Large intestine (tissue), 3 donors: ENCODE data around the gene DDX39A. TPM values are rescaled to one million over a fixed set of nuclear protein-coding genes. Genes with fewer than 3 reads are reported as not detected.
"Not testable (repeated sequence)": the region's sequence is repeated elsewhere in the genome, so short reads cannot be mapped to it uniquely, and the experiment has no call there.

Experiments
- DNase-seq, 2 donors: peaks; one replicate each; pipeline versions ENCODE4 v3.0.0 to v3.0.0-alpha.2; 2013
- H3K27ac ChIP-seq: one replicate; pipeline ENCODE4 v1.5.1; 2013; ENCODE audit warnings: low read length
- H3K27me3 ChIP-seq: 2 replicates; pipeline ENCODE4 v1.6.1; 2013; ENCODE audit warnings: low read length; ENCODE audit not compliant: control insufficient read depth, insufficient read depth
- H3K36me3 ChIP-seq: 2 replicates; pipeline ENCODE4 v1.6.1; 2013; ENCODE audit warnings: low read length; ENCODE audit not compliant: control insufficient read depth, insufficient read depth
- H3K4me1 ChIP-seq: one replicate; pipeline ENCODE4 v1.6.1; 2013; ENCODE audit warnings: low read length; ENCODE audit not compliant: control insufficient read depth, insufficient read depth
- H3K4me3 ChIP-seq: one replicate; pipeline ENCODE4 v1.5.1; 2013; ENCODE audit warnings: low read length
- H3K9me3 ChIP-seq: one replicate; pipeline ENCODE4 v1.6.1; 2013; ENCODE audit warnings: mild to moderate bottlenecking, low read depth, low read length, moderate library complexity; ENCODE audit not compliant: control insufficient read depth
- WGBS: methylation state at CpG from one replicate; pipeline ENCODE4 v1.1.5; 2013; ENCODE audit warnings: low lambda C conversion rate; ENCODE audit not compliant: insufficient coverage; 5-methylcytosine and 5-hydroxymethylcytosine counted together
- polyA plus RNA-seq: library from polyadenylated mRNA; unstranded; fragments of 120-200 nt; gene quantifications from one replicate; pipeline ENCODE4 v1.2.1, GENCODE V29; 2013

Gene DDX39A
- polyA plus RNA-seq, 1 donor: 69.2 TPM

- no CpG with 5 or more reads among the region's 9 CpGs for WGBS
- H3K36me3 ChIP-seq, H3K4me3 ChIP-seq, H3K9me3 ChIP-seq, H3K27me3 ChIP-seq, H3K27ac ChIP-seq, DNase-seq: not testable (repeated sequence)
- peaks cover 16% of the 10 kb centered on the region for H3K4me1 ChIP-seq
These were observed 44.8 kb downstream of the DDX39A start for GRCh38 chr19:14374313-14374712.

GRCh38 chr19:14372384-14373077, 46.6 kb downstream of the DDX39A start:
- not testable (repeated sequence) for H3K27me3 ChIP-seq, H3K27ac ChIP-seq, H3K4me3 ChIP-seq, H3K9me3 ChIP-seq, H3K36me3 ChIP-seq, DNase-seq
- peaks cover 12% of the 10 kb centered on the region for H3K4me1 ChIP-seq
- WGBS: 68% methylated on average over 4 of the region's 8 CpGs

DNA sequence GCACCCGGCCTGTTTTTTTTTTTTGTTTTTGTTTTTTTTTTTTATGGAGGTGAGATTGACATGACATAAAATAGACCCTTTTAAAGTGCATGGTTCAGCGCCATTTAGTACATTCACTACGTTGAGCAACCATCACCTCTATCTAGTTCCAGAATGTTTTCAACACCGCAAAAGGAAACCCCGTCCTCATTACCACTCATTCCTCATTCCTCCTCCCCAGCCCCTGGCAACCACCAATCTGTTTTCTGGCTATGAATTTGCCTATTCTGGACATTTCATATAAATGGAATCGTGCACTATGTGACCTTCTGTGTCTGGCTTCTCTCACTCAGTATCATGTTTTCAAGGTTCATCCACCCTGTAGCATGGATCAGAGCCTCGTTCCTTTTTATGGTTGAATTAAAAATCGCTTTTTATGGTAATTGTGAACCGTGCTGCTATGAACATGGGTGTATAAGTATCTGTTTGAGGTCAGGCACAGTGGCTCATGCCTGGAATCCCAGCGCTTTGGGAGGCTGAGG, 47.8 kb downstream of the DDX39A start:
- Histone ChIP-seq H3K4me1 (peaks cover 13% of the 10 kb centered on the region), H3K36me3 (no peaks in the 10 kb centered on the region), H3K9me3 (no peaks in the 10 kb centered on the region), H3K27ac (no peak overlapping the region), H3K4me3 (no peak overlapping the region), H3K27me3 (no peaks in the 10 kb centered on the region)
- WGBS: 96% methylated on average over 4 of the region's 10 CpGs
- no peak for DNase-seq

GRCh38 chr19:14370940-14371280, 48.2 kb downstream of the DDX39A start:
- no peaks in the 10 kb centered on the region for H3K36me3 ChIP-seq
- peaks cover 11% of the 10 kb centered on the region for H3K4me1 ChIP-seq
- WGBS: 94% methylated on average over 2 of the region's 4 CpGs
- no peaks in the 10 kb centered on the region for H3K9me3 ChIP-seq
- no peak overlapping the region for H3K27ac ChIP-seq
- no peaks in the 10 kb centered on the region for H3K27me3 ChIP-seq
- no peak for DNase-seq
- H3K4me3 ChIP-seq: no peak overlapping the region

DNA sequence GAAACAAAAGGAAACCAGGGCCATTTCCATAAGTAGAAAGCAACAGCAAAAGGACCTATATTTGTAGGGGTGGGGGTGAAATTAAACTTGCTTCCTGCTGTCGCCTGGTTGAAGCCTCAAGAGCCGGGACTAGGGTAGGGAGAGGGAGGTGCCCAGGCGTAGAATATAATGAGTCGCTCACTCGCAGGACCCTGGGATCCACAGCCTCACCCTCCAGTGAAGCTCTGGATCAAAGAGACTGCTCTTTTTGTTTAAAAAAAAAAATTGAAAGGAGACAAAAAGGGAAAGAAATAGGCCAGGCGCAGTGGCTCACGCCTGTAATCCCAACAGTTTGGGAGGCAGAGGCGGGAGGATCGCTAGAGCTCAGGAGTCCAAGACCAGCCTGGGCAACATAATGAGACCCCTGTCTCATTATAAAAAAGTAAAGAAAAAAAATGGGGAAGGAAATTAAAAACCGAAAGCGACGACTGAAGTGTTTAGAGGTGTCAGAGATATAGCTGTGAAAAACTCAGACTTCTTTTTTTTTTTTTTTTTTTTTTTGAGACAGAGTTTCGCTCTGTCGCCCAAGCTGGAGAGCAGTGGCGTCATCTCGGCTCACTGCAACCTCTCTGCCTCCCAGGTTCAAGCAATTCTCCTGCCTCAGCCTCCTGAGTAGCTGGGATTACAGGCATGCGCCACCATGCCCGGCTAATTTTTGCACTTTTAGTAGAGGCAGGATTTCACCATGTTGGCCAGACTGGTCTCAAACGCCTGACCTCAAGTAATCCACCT, 48.8 kb downstream of the DDX39A start:
- H3K36me3 ChIP-seq: no peaks in the 10 kb centered on the region
- peak overlapping the region; percentile 12 for H3K27ac ChIP-seq
- no peak for DNase-seq
- no peak overlapping the region for H3K4me3 ChIP-seq
- H3K4me1 ChIP-seq: peaks cover 7% of the 10 kb centered on the region
- 83% methylated on average over 6 of the region's 19 CpGs for WGBS
- H3K9me3 ChIP-seq: no peaks in the 10 kb centered on the region
- H3K27me3 ChIP-seq: no peaks in the 10 kb centered on the region

DNA sequence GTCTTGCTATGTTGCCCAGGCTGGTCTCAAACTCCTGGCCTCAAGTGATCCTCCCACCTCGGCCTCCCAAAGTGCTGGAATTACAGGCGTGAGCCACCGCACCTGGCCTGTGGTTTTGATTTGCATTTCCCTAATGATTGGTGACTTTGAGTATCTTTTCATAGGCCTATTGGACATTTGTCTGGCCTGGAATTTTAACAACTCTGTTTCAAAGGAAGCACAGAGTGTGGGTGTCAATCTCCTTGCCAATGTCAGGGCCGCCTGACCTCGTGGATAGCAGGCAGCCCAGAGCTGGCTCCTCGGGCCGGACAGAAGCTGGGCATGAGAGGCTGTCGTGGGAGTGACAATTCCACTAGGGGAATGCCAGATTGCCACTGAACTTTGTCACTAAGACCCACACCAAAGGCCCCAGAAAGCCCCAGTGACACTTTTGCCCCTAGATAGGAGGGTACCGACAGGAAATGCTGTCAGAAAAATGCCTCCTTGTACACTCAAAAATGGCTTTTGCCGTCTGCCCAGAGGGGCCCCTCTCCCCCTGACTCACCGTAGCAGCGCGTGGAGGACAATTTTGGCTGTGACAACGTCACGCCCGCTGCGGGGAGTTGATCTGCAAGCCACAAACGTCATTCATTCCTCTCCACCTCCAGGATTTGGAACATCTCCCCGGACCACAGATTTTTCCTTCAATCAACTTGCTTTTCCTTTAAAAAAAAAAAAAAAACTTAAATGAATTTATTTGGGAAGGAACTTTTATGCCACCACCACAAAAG, 49.6 kb downstream of the DDX39A start:
- DNase-seq: peak in 1 of 2 donors; percentile 50
- H3K9me3 ChIP-seq: no peaks in the 10 kb centered on the region
- no peak overlapping the region for H3K4me3 ChIP-seq
- no peaks in the 10 kb centered on the region for H3K27me3 ChIP-seq
- WGBS: 40% methylated on average over 1 of the region's 19 CpGs
- no peaks in the 10 kb centered on the region for H3K36me3 ChIP-seq
- peaks cover 7% of the 10 kb centered on the region for H3K4me1 ChIP-seq
- H3K27ac ChIP-seq: peak overlapping the region; percentile 12

DNA sequence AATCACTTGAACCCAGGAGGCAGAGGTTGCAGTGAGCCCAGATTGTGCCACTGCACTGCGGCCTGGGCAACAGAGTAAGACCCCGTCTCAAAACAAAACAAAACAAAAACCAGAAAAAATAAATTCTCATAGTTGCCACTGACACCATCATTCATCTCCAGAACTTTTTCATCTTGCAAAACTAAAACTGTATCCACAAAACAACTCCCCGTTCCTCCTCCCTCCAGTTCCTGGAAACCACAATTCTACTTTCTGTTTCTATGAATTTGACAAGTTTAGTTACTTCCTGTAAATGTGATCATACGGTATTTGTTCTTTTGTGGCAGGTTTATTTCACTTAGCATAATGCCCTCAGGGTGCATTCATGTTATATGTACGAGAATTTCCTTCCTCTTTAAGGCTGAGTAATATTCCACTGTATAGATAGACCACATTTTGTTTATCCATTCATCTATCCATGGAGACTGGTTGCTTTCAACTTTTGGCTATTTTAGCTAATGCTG, 51.1 kb downstream of the DDX39A start:
- no peaks in the 10 kb centered on the region for H3K27me3 ChIP-seq
- DNase-seq: no peak
- no peaks in the 10 kb centered on the region for H3K36me3 ChIP-seq
- no peaks in the 10 kb centered on the region for H3K9me3 ChIP-seq
- H3K4me1 ChIP-seq: peaks cover 13% of the 10 kb centered on the region
- H3K4me3 ChIP-seq: no peak overlapping the region
- H3K27ac ChIP-seq: no peak overlapping the region
- WGBS: 100% methylated on average over 1 of the region's 5 CpGs

DNA sequence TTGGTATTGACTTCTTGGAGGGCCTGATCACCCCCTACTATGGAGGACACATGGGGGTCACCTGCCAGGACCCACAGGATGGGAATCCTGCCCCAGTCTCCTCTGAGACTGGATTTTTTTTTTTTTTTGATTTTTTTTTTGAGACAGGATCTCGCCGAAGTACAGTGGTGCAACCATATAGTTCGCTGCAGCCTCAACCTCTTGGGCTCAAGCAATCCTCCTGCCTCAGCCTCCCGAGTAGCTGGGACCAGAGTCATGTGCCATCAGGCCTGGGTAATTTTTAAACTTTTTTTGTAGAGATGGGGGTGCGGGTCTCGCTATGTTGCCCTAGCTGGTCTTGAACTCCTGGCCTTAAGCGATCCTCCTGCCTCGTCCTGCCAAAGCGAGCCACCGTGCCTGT, 52.1 kb downstream of the DDX39A start:
- Histone ChIP-seq H3K36me3 (no peaks in the 10 kb centered on the region), H3K4me1 (peaks cover 13% of the 10 kb centered on the region), H3K27me3 (no peaks in the 10 kb centered on the region), H3K27ac (no peak overlapping the region), H3K9me3 (no peaks in the 10 kb centered on the region), H3K4me3 (no peak overlapping the region)
- no peak for DNase-seq
- WGBS: no CpG with 5 or more reads among the region's 10 CpGs

GRCh38 chr19:14366529-14366928, 52.6 kb downstream of the DDX39A start:
- WGBS: no CpG with 5 or more reads among the region's 3 CpGs
- H3K4me3 ChIP-seq: no peak overlapping the region
- H3K27ac ChIP-seq: no peak overlapping the region

GRCh38 chr19:14364098-14364443, 55.1 kb downstream of the DDX39A start:
- not testable (repeated sequence) for H3K27me3 ChIP-seq, H3K4me1 ChIP-seq, H3K9me3 ChIP-seq, DNase-seq, H3K36me3 ChIP-seq, H3K4me3 ChIP-seq
- peak overlapping the region; percentile 44 for H3K27ac ChIP-seq
- WGBS: no CpG with 5 or more reads among the region's 9 CpGs

More at GRCh38 chr19:14366529-14366928, 52.6 kb downstream of the DDX39A start:
- H3K9me3 ChIP-seq: no peaks in the 10 kb centered on the region
- DNase-seq: peak; percentile 89 to 94
- H3K36me3 ChIP-seq: no peaks in the 10 kb centered on the region
- no peaks in the 10 kb centered on the region for H3K27me3 ChIP-seq
- peaks cover 13% of the 10 kb centered on the region for H3K4me1 ChIP-seq
